HG02763 (cell line): Measurements from ENCODE around the gene CCDC178.
"Not testable (repeated sequence)": the region's sequence is repeated elsewhere in the genome, so short reads cannot be mapped to it uniquely, and the experiment has no call there.

Experiments
- ATAC-seq: cut with Tn5 transposase; IDR thresholded peaks from one replicate; pipeline ENCODE4 v1.9.1; 2021; ENCODE audit warnings: mild to moderate bottlenecking, moderate library complexity; ENCODE audit not compliant: unreplicated experiment

CCDC178 gene

GRCh38 chr18:33239298-33239697 lies 201.2 kb downstream of the CCDC178 start:
- no peak for ATAC-seq

DNA sequence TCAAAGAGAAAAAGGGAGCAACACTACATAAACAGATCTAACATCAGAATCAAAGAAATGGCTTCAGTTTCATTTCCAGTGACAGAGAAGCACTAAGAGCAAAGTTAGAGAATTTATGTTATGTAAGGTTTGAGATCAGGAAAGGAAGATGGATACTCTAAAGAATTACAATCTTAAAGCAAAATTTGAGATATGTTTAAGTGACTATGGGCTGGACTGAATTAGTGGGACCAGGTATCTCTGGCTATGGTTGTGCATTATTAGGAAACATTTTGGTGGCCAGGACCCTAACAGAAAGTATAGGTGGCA lies 208.2 kb downstream of the CCDC178 start:
- ATAC-seq = no peak

GRCh38 chr18:33231474-33232317 lies 208.8 kb downstream of the CCDC178 start:
- ATAC-seq = peak; percentile 91

- no peak for ATAC-seq
Measured at GRCh38 chr18:33212363-33212762, 228.2 kb downstream of the CCDC178 start.

GRCh38 chr18:33210575-33211189 lies 229.8 kb downstream of the CCDC178 start:
- ATAC-seq = no peak

- ATAC-seq = no peak
Measured at GRCh38 chr18:33205777-33206176, 234.7 kb downstream of the CCDC178 start.

- ATAC-seq = no peak
Measured at GRCh38 chr18:33201509-33201926, 239.0 kb downstream of the CCDC178 start.

- no peak for ATAC-seq
Measured at GRCh38 chr18:33195795-33196194, 244.7 kb downstream of the CCDC178 start.

DNA sequence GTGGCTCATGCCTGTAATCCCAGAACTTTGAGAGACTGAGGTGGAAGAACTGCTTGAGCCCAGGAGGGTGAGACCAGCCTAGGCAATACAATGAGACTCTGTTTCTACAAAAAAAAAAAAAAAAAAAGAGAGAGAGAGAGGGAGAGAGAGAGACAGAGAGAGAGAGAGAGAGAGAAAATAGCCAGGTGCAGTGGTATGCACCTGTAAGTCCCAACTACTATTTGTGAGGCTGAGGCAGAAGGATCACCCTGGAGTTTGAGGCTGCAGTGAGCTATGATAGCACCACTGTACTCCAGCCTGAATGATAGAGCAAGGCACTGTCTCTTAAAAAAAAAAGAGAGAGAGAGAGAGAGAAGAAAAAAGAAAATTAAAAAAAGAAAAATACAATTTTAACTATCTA lies 245.7 kb downstream of the CCDC178 start:
- no peak for ATAC-seq

DNA sequence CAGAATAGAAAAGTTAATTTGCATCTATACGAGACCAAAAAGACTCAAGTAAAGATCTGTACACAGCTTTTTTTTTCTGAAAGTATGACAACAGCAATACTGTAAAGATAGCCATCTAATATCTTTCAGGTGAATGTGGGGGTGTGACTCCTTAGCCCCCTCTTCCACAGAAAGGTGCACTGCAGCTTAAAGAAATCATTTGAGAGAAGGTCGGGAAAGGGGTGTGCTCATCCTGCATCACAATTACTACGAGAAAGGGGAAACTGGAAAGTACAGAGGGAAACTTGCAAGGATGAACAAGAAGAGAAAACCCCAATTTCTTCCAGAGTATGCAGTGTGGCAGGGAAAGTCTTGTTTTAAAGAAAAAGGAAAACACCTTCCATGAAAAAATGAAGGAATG lies 255.6 kb downstream of the CCDC178 start:
- no peak for ATAC-seq

DNA sequence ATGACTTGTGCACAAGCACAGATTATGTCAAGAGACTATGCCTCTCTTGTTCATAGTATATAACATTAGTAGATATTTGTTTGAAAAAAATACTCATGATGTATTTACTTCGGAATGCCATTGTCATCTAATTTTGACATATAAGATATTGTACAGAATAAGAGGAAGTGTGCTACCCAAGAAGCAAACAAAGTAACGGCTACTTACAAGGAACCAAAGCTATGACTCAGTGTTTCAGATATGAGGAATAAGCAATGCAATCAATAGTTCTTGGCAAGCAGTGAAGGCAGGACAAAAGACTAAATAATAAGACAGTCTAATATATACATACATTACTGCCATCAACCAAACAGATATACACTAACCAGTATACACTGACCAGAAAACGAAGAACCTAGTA lies 256.3 kb downstream of the CCDC178 start:
- no peak for ATAC-seq

DNA sequence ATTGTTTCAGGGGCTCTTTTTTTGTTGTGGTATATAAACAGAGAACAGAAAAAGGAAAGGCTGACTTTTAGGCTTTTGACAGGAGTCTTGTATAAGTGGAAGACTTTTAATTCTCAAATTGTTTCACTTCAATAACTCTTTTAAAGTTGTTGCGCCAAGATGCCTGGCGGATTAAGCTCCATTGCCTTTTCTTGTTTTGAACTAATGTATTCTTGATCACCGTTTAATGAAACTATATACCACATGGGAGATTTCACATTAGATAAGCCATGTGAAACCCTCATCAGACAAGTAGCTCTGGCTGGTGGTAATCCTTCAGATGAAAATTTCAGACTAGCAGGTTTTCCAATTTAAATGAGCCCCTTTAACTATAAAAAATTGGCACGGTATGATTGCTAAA lies 257.4 kb downstream of the CCDC178 start:
- no peak for ATAC-seq

- ATAC-seq = no peak
Measured at GRCh38 chr18:33181016-33181415, 259.5 kb downstream of the CCDC178 start.

GRCh38 chr18:33169218-33169617 lies 271.3 kb downstream of the CCDC178 start:
- no peak for ATAC-seq

DNA sequence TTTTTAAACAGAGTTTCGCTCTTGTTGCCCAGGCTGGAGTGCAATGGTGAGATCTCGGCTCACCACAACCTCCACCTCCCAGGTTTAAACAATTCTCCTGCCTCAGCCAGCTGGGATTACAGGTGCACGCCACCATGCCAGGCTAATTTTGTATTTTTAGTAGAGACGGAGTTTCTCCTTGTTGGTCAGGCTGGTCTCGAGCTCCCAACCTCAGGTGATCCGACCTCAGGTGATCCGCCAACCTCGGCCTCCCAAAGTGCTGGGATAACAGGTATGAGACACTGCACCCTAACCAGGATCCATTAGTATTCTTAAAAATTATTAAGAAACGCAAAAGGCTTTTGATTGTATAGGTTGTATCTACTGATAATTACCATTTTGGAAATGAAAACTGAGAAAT lies 276.4 kb downstream of the CCDC178 start:
- ATAC-seq = not testable (repeated sequence)

DNA sequence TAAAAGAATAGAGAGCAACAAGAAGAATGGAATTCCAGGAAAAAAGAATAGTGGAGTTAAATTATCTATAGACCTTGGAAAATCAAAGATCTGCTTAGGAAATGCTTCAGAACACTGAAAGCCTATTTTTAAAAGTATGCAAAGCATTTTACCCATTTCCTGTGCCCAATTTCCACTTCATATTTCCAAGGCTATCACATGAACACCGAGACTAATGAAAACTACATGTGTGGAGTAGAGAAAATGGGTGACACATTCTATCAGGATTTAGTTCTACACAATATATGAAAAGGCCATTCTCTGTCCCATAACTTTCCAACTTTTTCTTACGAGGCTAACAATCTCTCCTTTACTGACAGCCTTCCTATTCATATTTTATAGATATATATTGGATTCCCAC lies 279.4 kb downstream of the CCDC178 start:
- no peak for ATAC-seq

DNA sequence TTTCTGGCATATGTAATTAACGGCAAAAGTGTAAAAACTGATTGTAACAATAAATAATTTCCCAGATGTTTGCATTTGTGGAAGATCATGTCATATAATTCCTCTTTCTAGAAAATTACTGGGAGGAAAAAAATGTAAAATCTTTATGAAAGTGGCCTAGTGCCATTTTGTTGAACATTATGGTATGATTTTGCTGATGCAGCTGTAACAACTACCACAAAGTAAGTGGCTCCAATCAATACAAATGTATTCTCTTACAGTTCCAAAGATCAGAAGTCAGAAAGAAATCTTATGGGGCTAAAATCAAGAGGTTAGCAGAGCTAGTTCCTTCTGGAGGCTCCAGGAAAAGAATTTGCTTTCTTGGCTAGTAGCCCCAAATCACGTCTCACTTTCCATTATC lies 281.4 kb downstream of the CCDC178 start:
- no peak for ATAC-seq

GRCh38 chr18:33157893-33158292 lies 282.6 kb downstream of the CCDC178 start:
- no peak for ATAC-seq

GRCh38 chr18:33156906-33157470 lies 283.5 kb downstream of the CCDC178 start:
- ATAC-seq = no peak

DNA sequence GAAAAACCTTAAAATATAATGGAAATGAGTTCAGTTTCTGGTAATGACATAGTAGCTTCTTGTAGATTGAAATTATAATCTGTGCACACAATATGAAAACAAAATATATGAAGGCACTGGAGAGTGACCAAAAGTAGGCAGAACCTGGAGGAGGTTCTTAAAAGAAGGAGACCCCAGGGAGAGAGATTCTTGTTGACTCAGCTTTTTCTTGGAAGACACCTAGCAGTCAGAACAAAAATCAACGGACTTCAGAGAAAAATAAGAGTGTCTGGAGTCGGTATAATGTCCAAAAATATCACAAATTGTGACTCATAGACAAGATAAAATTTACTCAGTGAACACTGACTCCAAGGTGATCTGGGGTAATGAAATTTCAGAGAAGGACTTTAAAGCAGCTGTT lies 286.5 kb downstream of the CCDC178 start:
- ATAC-seq = no peak

- no peak for ATAC-seq
Measured at GRCh38 chr18:33152376-33152775, 288.1 kb downstream of the CCDC178 start.

DNA sequence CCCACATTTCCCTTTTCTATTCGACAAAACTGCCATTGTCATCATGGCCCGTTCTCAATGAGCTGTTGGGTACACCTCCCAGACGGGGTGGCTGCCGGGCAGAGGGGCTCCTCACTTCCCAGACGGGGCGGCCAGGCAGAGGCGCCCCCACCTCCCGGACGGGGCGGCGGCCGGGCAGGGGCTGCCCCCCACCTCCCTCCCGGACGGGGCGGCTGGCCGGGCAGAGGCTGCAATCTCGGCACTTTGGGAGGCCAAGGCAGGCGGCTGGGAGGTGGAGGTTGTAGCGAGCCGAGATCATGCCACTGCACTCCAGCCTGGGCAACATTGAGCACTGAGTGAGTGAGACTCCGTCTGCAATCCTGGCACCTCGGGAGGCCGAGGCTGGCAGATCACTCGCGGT lies 292.7 kb downstream of the CCDC178 start:
- not testable (repeated sequence) for ATAC-seq
